ENCODE measurements around the gene ROBO2.

The ROBO2 gene

GRCh38 chr3:77601823-77602415 lies 562.0 kb downstream of the ROBO2 start:
- no peak for DNase-seq

DNA sequence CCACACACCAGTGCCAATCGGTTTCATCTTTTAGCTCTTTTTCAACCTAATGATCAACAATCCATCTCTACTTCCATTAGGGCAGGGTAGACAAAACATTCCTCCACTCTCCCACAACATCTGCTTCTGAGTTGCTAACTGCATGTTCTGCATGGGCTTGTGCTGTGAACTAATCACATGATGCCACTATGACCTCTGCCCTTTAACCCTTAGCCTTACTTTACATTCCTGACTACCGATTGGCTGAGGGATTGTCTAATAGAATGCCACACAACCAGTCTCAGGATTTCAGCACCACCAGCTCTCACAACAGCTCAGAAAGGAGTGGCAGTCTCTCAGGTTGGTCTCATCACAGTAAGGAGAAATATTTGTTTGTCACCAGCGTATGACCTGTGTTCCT lies 562.8 kb downstream of the ROBO2 start:
- no peak for DNase-seq

- DNase-seq, result no peak
Measured at GRCh38 chr3:77605308-77605707, 565.4 kb downstream of the ROBO2 start.

DNA sequence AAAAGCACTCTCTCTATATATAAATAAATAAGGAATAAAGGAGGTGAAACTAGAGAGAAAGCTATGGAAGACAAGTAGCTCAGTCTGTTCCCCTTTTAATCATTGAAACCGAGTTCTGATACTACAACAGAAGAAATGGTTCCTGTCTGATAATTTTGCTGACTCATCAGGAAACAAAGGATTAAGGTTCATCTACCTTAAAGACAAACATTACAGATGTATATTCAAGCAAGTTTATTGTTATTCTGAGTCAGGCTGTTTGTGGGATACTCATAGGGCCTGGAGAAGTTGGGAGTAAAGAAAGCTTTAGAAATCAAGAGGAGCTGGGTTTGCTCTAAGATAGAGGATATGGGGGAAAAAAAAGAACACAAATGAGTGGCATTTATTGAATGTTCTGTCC lies 566.0 kb downstream of the ROBO2 start:
- DNase-seq, result no peak

DNA sequence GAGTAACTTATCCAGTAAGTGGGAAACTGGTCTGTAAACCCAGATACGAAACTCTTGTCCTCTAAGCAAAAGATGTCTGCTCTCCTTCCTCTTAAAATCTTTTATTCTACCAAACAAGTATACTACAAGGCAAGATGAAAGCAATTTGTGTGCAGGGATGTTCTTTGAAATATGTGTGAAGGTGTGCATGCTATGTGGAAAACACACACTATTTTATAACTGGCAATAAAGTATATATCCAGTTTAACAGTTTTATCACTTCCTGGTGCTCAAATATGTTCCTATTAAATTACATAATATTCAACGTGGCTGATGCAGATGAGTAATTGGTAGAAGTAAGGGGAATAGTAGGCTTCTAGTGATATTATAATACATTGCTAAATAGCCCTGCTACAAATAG lies 566.5 kb downstream of the ROBO2 start:
- no peak for DNase-seq

DNA sequence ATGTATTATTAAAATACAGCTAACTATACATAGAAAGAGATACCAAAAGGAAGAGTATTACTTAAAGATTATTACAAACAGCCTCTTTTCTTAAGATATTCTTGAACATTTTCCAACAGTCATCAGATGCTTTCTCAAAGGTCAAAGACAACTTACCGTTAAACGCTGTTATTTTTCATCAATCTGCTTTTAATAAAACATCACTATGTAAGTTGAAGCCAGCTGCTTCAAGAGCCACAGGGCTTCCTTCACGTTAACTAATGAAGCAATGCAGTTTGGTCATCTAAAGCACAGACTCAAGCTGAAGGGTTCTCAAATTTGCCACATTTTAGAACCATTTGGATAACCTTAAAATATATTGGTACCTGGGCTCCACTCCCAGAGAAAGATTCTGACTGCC lies 578.8 kb downstream of the ROBO2 start:
- no peak for DNase-seq

DNA sequence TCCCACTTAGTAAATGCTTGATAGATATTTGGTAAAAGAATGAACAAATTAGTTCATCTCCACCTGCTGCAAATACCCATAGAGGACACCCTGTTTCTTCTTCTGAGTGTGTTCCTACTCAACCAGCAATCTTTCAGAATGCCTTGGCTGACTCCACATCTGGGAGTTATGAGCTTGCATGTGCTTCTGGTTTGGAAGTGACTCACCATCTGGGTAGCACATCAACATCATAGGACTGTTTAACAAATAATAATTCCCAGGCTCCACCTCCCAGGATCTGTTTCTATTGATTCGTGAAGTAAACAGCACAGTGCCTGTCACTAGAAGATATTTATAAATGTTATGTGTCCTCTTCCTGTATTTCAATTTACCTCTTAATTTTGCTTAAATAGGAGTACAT lies 580.1 kb downstream of the ROBO2 start:
- no peak for DNase-seq

DNA sequence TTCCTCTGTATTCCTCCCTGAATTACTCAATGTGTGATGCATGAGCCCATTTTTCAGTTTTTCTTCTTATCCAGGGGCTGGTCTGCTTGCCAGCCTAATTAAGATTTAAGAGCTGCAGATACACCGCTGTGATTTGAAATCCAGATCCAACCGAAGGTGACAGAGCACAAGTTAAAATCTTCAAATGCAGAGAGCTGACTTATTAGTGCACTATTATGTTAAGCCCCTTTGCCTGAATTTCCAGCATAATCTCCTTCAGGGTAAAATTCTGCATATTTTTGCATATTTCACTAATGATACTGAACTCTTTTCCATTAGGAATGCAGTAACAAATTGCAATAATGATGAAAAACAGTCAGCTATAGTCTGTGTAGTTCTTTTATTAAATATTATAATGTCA lies 583.6 kb downstream of the ROBO2 start:
- no peak for DNase-seq

GRCh38 chr3:77626157-77626556 lies 586.3 kb downstream of the ROBO2 start:
- DNase-seq, result no peak

DNA sequence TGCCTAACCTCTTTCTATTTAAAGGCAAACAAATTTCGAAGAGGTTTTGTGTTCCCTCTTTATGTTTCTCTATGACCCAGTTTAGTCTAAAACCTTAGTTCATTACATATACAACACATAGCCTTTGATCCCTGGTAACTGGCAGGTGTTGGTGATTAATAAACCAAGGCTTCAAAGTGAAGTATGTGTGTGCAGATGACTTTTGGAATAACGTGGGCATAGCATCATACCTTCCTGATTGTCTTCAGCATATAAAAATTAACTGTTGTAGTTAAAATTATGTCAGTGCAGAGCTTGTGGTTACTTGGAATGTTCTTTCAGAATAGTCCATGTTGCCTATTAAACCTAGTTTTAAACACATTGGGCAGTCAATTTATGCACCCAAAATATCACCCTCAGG lies 608.3 kb downstream of the ROBO2 start:
- DNase-seq, result no peak

GRCh38 chr3:77648664-77649063 lies 608.8 kb downstream of the ROBO2 start:
- DNase-seq, result no peak

DNA sequence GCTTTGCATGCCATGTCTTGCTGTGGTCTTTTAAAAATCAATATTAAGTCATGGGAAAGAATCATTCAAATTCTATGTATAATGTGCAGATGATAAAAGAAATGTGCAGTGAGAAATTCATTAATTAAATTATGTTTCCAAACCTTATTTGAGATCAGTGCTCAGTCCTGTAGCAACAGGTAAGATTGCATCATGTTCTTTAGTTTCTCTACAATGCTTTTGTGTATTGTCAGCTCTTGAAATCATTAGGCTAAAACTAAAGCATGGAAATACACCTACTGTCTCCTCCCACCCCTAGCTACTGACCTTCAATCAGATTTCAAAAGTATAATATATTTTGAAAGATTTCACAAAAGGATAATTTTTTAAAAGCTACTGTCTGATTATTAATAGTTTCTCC lies 612.7 kb downstream of the ROBO2 start:
- no peak for DNase-seq

DNA sequence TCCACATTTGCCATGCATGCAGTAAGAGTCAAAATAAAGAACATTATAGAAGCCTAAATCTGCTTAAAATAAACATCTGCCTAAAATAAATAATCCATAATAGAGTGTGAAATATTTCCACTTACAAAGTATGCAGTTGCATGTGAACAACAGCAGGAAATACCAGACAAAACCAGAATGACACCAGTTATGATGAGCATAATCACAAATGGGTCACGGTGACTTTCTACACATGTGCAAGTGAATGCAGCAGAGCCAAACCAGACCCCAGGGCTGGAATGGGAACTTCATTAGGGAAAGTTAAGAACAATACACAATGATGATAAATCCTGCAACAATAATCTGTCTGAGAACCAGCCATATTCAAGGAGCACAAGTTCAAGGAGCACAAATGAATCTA lies 615.5 kb downstream of the ROBO2 start:
- DNase-seq, result no peak

DNA sequence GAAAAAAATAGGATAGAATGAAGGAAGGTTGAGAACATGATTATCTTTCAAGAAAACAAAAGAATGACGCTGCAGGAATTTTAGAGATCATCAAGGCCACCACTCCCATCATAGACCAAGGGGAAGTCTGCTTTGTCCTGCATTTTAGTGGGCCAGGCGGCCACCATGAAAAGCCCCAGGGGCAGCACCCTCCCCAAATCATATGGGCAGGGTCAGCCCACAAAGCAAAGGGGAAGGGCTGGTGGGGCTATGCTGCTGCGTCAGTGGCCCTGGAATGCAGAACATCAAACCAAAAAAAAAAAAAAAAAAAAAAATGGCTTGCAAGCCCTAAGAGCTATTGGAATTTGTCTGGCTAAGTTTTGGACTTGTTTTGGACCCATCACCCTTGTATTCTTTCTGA lies 620.8 kb downstream of the ROBO2 start:
- no peak for DNase-seq

DNA sequence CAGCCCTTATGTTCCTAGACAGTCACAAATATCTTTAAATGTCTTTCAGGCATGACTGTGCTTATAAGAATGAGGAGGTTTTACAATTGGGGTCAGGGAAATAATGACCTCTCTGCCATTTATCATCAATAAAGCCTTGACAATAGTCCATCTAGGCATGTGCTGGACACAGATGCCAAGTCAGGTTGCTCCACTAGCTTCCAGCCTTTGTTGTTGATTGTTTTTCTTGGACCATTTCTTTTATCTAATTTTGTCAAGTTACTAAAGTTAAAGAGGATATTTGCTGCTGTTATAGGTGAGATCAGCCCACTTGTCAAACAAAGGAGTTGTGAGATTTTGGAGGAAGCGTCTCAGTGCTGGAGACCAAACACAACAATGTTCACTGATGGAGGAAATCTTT lies 628.0 kb downstream of the ROBO2 start:
- no peak for DNase-seq

- DNase-seq, result no peak
Measured at GRCh38 chr3:77668376-77668775, 628.5 kb downstream of the ROBO2 start.

DNA sequence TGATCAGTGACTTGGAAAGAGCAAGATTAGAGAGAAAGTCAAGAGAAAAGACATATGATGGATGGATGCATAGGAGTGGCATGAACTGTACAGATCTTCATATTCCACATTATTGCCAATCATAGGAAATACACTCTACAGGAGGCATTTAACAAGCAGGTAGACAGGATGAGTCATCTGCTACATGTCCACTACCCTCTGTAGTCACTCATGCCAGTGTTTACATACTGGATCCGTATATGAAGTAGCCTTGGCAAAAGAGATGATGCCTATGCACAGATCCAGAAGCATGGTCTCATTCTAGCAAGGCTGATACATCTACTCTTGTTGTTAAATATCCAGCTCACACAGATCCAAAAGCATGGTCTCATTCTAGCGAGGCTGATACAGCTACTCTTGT lies 632.1 kb downstream of the ROBO2 start:
- no peak for DNase-seq

DNA sequence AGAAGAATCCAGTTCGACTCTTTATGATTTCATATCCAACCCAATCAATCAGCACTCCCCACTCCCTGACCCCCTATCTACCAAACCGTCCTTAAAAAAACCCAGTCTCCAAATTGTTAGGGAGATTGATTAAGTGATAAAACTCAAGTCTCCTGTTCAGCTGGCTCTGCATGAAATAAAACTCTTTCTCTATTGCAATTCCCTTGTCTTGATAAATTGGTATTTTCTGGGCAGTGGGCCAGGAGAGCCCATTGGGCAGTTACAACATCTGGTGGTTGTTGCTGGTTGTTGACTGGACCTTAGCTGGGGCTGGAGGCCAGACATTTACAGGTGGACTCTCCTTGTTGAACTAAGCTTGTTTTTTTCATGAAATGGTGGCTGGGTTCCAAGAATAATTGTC lies 642.3 kb downstream of the ROBO2 start:
- no peak for DNase-seq

- no peak for DNase-seq
Measured at GRCh38 chr3:77684115-77684514, 644.2 kb downstream of the ROBO2 start.

DNA sequence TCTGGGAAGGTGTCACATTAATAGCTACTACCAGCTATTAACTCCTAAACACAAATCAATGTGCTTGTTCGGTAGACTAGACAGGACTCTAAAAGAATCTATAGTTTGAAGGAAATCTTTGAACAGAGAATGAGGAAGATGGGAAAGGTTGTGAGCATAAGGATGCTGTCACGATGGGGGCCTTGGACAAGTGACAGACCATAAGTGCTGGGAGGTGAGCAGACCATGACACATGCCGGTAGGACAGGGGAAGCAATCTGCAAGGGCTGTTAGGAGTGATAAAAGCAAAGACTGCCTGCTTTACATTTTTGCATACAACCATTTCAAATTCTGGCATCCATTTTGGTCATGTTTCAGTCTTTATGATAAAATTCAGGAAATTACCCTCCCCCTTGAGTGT lies 645.8 kb downstream of the ROBO2 start:
- DNase-seq, result no peak

DNA sequence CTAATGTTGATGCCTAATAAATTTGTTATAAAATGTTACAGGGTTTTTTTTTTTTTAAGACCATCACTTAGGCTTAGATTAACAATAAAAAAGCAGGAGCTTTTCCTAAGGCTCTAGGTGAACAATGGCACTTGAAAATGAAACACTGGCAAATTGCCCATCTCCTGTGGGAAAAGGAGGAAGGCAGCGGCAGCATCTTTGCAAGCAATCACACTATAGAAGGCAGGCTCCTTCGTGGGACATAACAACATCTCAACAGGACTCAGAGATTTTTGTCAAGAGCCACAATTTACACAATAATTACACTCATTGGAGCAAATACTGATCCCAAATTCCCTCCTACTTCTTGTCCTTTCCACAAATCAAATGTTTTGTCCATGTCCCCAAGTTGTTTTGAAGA lies 646.7 kb downstream of the ROBO2 start:
- DNase-seq, result no peak

GRCh38 chr3:77687545-77687944 lies 647.6 kb downstream of the ROBO2 start:
- DNase-seq, result no peak

GRCh38 chr3:77690284-77690845 lies 650.5 kb downstream of the ROBO2 start:
- DNase-seq, result no peak

DNA sequence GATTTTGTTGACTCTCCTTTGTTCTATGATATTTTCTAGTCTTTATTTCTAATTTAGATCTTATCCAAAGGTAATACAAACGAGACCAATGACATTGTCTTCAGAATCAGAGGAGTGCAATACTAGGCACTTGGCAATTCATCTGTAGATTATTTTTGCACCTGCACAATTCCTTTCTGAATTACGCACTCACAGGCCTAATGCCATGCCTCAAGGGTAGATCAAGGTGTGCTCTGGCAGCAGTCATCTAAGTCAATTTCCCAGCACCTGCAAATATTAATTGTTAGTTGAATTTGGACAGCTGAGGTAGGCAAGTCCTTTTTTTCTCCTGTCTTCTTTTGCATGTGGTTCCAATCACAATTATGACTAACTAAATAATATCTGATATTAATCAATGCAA lies 653.2 kb downstream of the ROBO2 start:
- no peak for DNase-seq

GRCh38 chr3:77699125-77699691 lies 659.3 kb downstream of the ROBO2 start:
- no peak for DNase-seq
